Measurements from ENCODE around the gene TMEM201.

TMEM201 gene

GRCh38 chr1:9586147-9586766, 2.5 kb upstream of the TMEM201 start:
- no peak for DNase-seq

GRCh38 chr1:9589144-9589718, 520 bp downstream of the TMEM201 start:
- peak; percentile 32 for DNase-seq

DNA sequence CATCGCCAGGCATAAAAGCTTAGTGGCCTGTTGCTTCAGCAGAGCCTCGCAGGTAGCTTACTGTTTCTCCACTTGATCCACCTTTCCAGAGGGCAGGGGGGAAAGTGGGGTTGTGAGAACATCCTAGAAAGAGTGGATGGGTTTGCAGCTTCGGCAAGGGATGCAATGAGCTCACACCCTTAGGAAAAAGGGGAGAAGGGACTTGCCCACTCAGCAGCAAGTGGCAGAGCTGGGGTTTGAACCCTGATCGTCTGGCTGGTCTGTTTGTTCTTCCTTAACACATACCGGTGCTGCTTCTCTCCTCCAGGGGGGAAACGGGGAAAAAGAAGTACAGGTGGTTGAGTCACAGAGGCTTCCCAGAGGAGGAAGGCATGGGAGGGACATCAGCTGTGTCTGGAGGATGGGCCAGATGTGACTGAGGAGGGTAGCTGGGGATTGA, 1.0 kb downstream of the TMEM201 start:
- no peak for DNase-seq

GRCh38 chr1:9590201-9590600, 1.5 kb downstream of the TMEM201 start:
- no peak for DNase-seq

GRCh38 chr1:9590945-9591668, 2.4 kb downstream of the TMEM201 start:
- no peak for DNase-seq

GRCh38 chr1:9591669-9592509, 3.2 kb downstream of the TMEM201 start:
- no peak for DNase-seq

DNA sequence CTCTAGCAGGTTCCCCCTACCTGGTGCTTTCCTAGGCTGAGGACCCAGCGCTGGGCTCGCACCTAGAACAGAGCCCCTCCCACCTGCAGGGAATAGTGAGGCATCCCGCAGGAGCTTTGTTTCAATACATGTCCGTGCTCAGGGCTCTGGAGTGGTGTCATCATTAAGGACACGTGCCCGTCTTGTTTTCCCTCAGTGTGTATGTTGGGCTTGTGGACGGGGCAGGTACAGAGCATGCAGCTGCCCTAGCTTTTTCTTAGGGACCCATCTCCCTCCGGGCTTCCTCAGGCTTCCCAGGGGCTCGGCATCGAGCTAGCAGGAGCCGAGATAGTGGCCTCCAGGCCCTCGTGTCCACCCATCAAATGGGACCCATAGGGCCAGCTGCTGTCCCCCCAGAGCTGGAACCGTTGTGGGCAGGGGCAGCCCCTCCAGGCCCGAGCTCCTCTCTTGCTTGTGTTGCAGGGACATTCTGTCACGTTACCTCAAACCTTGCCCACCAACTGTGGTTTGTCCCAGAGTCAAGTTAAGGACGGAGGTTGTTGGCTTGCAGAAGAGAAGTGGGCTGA, 3.9 kb downstream of the TMEM201 start:
- no peak for DNase-seq

DNA sequence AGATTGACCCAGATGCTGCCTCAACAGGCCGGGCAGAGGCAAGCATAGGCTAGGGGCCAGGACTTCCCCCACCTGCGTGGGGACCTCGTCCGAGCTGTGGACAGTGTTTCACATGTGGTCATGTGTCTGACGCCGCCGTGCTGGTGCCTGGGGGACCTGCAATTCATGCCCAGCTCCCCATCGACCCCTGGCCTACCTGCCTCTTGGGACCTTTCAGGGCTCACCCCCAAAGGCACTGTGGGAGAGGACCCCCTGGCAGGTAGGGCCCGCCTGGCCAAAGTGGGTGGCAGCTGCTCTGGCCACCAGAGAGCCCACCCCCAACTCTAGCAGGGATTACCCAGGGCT, 4.4 kb downstream of the TMEM201 start:
- DNase-seq = no peak

DNA sequence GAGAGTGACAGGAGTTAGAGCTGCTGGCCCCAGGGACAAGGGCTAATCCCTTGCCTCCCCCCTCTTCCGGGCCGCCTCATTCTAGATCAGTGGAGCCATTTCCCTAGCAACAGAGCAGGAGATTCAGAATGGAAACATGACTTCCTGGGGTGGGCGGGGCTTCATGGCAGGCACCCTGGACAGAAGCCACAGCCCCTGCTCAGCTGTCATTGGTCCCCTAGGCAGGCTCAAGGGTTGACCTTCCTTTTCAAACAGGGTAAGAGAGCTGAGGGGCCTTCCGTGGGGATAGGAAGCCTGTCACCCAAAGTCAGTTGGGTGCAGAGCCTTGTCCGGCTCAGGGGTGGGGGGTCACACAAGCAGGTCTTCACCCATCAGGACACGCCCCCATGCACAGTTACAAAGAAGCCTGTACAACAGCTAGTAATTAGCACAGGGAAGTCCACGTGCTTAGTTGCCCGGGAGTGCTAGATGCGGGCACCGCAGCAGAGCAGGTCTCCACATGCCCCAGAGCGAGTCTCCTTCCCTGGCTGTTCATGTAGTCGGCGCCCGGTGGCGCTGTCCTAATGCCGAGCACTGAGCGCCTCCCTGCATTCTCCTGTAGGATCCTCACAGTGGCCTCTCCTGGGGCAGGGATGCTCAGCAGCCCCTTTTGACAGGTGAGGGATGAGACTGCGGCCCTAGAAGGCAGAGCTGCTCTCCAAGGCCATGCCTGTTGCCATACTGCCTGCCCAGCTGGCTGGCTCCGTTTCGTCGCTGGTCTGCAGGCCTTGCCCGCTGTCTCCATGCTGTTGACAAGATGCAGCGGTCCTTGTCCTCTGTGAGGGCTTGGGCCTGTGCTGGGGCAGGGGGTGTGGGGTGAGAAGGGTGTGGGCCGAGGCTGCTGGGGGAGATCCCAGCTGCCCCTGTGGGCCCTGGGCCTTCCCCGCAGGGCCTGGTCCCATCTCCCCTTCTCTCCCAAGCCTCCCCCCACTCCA, 5.1 kb downstream of the TMEM201 start:
- DNase-seq = no peak

GRCh38 chr1:9594471-9595155, 5.9 kb downstream of the TMEM201 start:
- no peak for DNase-seq

- DNase-seq = no peak
These were observed 6.7 kb downstream of the TMEM201 start for GRCh38 chr1:9595156-9595967.

DNA sequence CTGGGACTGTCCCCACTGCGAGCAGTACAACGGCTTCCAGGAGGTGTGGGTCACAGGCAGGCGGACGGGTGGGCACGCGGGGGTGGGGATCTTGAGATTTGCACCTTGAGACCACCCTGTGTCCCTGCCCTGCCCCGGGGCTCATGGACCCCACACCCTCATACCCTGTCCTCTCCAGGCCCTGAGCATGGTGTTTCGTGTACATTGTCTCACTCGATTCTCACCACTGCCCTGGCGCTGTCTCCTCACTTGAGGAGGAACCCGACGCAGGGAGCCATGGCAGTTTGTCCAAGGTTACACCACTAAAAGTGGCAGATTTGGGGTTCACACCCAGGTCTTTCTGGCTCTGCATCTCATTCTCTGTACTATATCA, 7.2 kb downstream of the TMEM201 start:
- no peak for DNase-seq

GRCh38 chr1:9596415-9597123, 7.9 kb downstream of the TMEM201 start:
- no peak for DNase-seq

GRCh38 chr1:9597361-9598315, 8.9 kb downstream of the TMEM201 start:
- DNase-seq = no peak

DNA sequence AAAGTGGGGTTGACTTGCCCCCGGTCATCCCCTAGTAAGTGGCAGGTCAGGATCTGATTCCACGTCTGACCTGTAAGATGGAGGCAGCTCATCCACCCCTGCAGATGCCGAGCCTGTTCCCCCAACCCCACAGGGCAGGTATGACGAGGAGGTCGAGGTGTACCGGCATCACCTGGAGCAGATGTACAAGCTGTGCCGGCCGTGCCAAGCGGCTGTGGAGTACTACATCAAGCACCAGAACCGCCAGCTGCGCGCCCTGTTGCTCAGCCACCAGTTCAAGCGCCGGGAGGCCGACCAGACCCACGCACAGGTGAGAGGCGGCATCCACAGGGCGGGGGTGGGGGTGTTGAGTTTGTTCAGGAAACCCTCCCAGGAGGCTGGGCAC, 9.6 kb downstream of the TMEM201 start:
- DNase-seq = no peak

- no peak for DNase-seq
These were observed 11.0 kb downstream of the TMEM201 start for GRCh38 chr1:9599741-9600140.

DNA sequence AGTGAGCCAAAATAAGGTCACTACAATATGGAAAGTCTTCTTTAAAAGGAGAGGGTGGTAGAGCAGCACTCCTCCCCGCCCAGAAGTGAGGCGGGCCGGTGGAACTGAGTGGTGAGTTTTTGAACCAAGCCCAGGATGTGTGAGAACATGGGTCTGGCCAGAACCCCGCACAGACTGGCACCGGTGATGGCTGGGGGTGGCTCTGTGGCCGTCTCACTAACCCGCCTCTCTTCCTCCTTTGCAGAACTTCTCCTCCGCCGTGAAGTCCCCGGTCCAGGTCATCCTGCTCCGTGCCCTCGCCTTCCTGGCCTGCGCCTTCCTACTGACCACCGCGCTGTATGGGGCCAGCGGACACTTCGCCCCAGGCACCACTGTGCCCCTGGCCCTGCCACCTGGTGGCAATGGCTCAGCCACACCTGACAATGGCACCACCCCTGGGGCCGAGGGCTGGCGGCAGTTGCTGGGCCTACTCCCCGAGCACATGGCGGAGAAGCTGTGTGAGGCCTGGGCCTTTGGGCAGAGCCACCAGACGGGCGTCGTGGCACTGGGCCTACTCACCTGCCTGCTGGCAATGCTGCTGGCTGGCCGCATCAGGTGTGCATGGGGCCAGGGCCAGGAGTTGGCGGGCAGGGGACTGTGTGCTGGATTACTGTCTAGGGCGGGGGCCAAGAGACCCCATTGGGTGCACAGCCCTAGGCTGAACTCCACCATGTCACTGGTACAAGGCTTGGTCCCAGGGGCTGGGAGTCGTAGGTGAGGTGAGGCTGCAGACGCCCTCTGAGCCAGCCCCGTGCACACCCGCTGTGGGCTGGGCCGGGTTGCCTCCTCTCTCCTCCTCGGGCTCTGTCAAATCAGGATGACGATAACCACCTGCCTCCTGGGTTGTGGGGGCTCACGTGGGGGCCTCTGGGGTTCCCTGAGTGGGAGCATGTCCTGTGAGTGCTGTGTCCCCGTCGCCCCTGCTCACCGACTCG, 12.4 kb downstream of the TMEM201 start:
- DNase-seq = no peak
